ENCODE results near the gene KLK13.

The KLK13 gene

DNA sequence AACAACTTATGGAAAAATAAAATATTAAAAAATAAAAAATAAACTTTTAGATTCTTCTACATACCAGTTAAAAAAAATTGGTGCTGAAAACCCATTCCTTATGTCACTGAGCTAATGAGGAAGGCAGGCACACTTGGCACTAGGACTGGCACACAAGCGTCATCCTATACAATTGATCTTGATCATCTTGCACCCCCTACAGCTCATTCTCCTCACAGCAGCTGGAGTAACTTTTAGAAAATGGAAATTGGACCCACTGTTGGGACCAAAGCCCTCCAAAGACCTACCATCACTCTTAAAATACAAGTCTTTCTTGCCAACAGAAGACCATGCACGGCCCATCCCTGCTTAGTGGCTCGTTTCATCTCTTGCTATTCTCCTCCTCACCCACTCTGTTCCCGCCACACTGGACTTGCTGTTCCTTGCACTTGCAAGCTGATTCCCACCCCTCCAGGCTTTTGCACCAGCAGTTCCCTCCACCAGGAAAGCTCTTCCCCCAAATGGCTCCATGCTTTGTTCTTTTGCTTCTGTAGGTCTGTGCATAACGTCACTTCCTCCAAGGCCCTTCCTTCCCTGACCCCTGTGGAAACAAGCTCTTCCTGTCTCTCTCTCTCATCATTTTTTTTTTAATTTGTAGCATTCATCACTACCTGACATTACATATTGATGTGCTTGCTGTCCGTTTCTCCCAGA is 31.7 kb upstream of the KLK13 start:
- Histone ChIP-seq H3K27me3 (replicated peaks; ENCODE audit: control insufficient read depth, insufficient read depth, low read length) (no peaks in the 10 kb centered on the region), H3K36me3 (ENCODE audit: control insufficient read depth, insufficient read depth, low read length) (peaks cover 4% of the 10 kb centered on the region), H3K4me3 (replicated peaks; ENCODE audit: low read depth, low read length) (no peak overlapping the region)
- DNase-seq (ENCODE audit: extremely low read depth, insufficient read length), result no peak
- TF ChIP-seq, protein P1, sequence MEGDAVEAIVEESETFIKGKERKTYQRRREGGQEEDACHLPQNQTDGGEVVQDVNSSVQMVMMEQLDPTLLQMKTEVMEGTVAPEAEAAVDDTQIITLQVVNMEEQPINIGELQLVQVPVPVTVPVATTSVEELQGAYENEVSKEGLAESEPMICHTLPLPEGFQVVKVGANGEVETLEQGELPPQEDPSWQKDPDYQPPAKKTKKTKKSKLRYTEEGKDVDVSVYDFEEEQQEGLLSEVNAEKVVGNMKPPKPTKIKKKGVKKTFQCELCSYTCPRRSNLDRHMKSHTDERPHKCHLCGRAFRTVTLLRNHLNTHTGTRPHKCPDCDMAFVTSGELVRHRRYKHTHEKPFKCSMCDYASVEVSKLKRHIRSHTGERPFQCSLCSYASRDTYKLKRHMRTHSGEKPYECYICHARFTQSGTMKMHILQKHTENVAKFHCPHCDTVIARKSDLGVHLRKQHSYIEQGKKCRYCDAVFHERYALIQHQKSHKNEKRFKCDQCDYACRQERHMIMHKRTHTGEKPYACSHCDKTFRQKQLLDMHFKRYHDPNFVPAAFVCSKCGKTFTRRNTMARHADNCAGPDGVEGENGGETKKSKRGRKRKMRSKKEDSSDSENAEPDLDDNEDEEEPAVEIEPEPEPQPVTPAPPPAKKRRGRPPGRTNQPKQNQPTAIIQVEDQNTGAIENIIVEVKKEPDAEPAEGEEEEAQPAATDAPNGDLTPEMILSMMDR (IDR thresholded peaks at IDR 0.05; ENCODE audit: insufficient read depth, low read length, poor library complexity, severe bottlenecking), result peak; percentile 33

DNA sequence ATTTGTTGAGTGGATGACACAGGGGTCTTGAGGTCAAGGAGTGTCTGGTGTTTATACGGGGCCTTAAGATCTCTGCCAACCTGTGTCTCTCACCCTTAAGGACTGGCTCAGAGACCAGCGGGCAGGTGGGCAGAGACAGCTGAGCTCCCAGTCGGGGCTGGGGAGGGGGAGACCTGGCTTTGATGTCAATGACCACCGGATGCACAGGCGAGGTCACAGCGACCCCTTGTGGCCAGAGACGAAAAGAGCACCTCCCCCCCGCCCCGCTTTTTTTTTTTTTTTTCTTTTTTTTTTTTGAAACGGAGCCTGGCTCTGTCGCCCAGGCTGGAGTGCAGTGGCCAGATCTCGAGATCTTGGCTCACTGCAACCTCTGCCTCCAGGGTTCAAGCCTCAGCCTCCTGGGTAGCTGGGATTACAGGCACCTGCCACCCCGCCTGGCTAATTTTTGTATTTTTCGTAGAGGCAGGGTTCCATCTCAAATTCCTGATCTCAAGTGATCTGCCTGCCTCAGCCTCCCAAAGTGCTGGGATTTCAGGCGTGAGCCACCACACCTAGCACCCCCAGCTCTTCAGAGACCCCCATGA is 29.9 kb upstream of the KLK13 start:
- no peak for DNase-seq (ENCODE audit: extremely low read depth, insufficient read length)
- TF ChIP-seq, protein P1 (IDR thresholded peaks at IDR 0.05; ENCODE audit: insufficient read depth, low read length, poor library complexity, severe bottlenecking), result peak; percentile 64
- Histone ChIP-seq H3K4me3 (replicated peaks; ENCODE audit: low read depth, low read length) (no peak overlapping the region), H3K36me3 (ENCODE audit: control insufficient read depth, insufficient read depth, low read length) (no peaks in the 10 kb centered on the region; the same call in none of the 2 replicates), H3K27me3 (replicated peaks; ENCODE audit: control insufficient read depth, insufficient read depth, low read length) (no peaks in the 10 kb centered on the region)

DNA sequence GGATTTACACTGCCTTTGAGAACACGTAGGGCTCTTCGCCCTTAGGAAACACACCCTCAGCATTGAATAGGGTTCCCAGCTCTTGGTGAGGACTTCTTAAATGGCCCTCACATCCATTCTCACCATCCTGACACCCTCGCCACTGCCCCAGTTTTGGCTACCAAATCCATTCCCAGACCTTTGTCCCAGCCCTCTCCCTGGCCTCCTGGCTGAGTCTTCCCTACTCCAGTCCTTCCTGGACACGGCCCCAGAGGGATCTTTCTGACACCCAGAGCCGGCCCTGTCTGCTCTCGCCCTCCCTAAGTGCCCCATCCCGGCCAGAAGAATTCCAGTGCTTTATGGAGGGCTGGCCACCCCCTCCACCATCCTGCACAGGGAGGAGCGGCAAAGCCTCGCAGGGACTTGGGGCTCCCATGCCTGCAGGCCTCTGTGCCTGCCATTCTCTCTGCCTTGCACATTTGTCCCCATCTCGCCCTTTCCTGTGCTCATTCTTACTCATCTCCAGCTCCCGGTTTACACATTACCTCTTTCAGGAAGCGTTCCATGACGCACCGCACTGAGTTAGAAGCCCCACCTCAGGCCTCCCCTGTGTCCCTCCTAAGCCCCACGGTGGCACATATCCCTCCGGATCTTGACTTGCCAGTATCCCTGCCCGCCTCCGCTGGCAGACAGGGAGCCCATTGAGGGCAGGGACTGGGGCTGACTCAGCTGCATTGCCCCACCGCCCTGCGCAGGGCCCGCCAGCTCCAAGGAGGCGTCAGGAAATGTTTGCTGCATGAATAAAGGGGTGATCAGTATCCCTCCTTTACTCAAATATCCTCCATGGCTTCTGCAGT is 28.8 kb upstream of the KLK13 start:
- DNase-seq (ENCODE audit: extremely low read depth, insufficient read length), result no peak
- Histone ChIP-seq H3K27me3 (replicated peaks; ENCODE audit: control insufficient read depth, insufficient read depth, low read length) (no peaks in the 10 kb centered on the region), H3K4me3 (replicated peaks; ENCODE audit: low read depth, low read length) (no peak overlapping the region), H3K36me3 (ENCODE audit: control insufficient read depth, insufficient read depth, low read length) (no peaks in the 10 kb centered on the region; the same call in none of the 2 replicates)
- TF ChIP-seq, protein P1 (IDR thresholded peaks at IDR 0.05; ENCODE audit: insufficient read depth, low read length, poor library complexity, severe bottlenecking), result no peak

DNA sequence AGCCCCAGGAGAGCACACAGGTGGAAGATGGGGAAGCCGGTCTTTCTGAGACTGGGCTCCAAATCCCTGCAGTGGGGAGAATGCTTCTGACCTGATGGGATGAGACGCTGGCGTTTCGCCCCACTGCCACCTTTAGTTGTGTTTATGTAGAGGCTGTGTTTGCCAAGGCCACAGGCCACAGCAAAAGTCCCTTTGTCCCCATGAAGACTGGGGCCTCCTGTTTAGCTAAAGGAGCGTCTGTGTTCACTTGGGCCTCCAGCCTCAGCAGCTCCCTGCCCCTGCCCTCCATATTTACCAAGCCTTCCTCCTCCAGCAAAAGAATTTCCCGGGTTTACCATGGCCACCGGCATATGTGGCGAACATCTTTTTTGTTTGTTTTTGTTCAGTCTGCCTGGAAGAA is 28.2 kb upstream of the KLK13 start:
- H3K36me3 ChIP-seq (ENCODE audit: control insufficient read depth, insufficient read depth, low read length), result no peaks in the 10 kb centered on the region; the same call in none of the 2 replicates
- no peak for DNase-seq (ENCODE audit: extremely low read depth, insufficient read length)
- H3K27me3 ChIP-seq (replicated peaks; ENCODE audit: control insufficient read depth, insufficient read depth, low read length), result no peaks in the 10 kb centered on the region
- TF ChIP-seq, protein P1 (IDR thresholded peaks at IDR 0.05; ENCODE audit: insufficient read depth, low read length, poor library complexity, severe bottlenecking), result no peak
- H3K4me3 ChIP-seq (replicated peaks; ENCODE audit: low read depth, low read length), result no peak overlapping the region

DNA sequence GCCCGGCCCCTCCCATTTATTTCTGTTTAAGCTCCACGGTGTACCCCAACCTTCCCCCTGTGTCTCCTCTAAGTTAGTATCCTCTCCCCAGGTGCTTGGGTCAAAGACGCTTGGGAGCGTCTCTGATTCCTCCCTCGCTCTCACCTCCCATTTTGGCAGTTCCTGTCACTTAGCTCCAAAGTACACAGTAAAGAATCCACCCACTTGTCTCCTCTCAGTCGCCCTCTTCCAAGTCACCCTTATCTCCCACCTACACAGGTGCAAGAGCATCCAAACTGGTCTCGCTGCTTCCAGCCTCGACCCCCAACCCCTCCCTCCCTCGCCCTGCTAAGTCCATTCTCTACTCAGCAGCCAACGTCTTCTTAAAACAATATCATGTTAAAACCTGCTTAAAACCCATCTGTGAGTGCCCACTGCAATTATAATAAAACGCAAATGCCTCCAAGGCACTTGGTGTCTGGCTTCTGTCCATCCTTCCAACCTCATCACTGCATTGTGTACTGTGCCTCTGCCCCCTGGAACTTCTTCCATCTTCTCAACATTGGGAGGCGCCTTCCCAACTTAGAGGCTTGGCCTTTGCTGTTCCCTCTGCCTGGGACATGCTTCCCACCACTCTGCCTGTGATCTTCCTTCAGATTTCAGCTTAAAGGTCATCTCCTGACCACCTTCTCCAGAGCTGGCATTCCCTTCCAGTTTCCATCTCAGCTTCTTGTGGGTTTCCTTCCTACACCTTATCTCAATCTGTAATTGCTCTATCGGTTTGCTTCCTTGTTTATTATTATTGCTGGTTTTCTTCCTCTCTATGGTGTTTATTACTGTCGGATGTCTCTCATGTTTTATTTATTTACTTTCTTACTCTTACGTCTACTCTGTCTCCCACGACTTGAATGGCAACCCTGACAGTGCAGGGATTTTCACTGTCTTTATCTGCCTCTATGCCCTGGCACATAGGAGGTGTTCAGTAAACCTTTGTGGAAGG is 27.3 kb upstream of the KLK13 start:
- H3K4me3 ChIP-seq (replicated peaks; ENCODE audit: low read depth, low read length), result no peak overlapping the region
- H3K27me3 ChIP-seq (replicated peaks; ENCODE audit: control insufficient read depth, insufficient read depth, low read length), result no peaks in the 10 kb centered on the region
- no peak for DNase-seq (ENCODE audit: extremely low read depth, insufficient read length)
- TF ChIP-seq, protein P1 (IDR thresholded peaks at IDR 0.05; ENCODE audit: insufficient read depth, low read length, poor library complexity, severe bottlenecking), result no peak
- no peaks in the 10 kb centered on the region; the same call in 1 of the 2 replicates for H3K36me3 ChIP-seq (ENCODE audit: control insufficient read depth, insufficient read depth, low read length)

Measured in GM06990 (cell line).